Cardiac fibroblast (primary cell): ENCODE measurements around the gene DHX32.

Experiments
- DNase-seq, 2 donors: peaks; one replicate each; pipeline versions ENCODE4 v3.0.0 to v3.0.0-alpha.2; 2010; ENCODE audit warnings: low read depth in 2 of 2
- H3K4me3 ChIP-seq, 2 donors: replicated peaks in 1 of 2; 1 replicate in 1 of 2; 2 replicates in 1 of 2; pipeline ENCODE4 v1.5.1; 2011; ENCODE audit warnings: low read depth in 2 of 2, low read length in 2 of 2, mild to moderate bottlenecking in 2 of 2, moderate library complexity in 1 of 2
- CTCF ChIP-seq: IDR thresholded peaks from one replicate; pipeline ENCODE4 v1.5.1; 2011; ENCODE audit warnings: low read depth, mild to moderate bottlenecking, low read length, inconsistent platforms

The DHX32 gene

GRCh38 chr10:125828311-125828710 lies 52.8 kb downstream of the DHX32 start:
- no peak for TF ChIP-seq CTCF
- H3K4me3 ChIP-seq = no peak overlapping the region
- no peak for DNase-seq

- no peak for TF ChIP-seq CTCF
- DNase-seq = no peak
- H3K4me3 ChIP-seq = no peak overlapping the region
Observed at GRCh38 chr10:125827133-125827532, 54.0 kb downstream of the DHX32 start.

GRCh38 chr10:125824736-125825135 lies 56.4 kb downstream of the DHX32 start:
- peak overlapping the region in 1 of 2 donors; percentile 96 for H3K4me3 ChIP-seq
- DNase-seq = peak in 1 of 2 donors; percentile 39
- TF ChIP-seq CTCF = no peak

- TF ChIP-seq CTCF = no peak
- peak; percentile 4 to 12 for DNase-seq
- H3K4me3 ChIP-seq = peak overlapping the region; percentile 85 to 96
Observed at GRCh38 chr10:125823663-125824251, 57.3 kb downstream of the DHX32 start.

GRCh38 chr10:125822878-125823662 lies 58.0 kb downstream of the DHX32 start, which contains the start of the genes BCCIP and UROS:
Gene BCCIP (plus strand): TSS chr10:125823546. CDS start chr10:125823558, 12 bp downstream.
Gene UROS (minus strand): TSS chr10:125823258. CDS start chr10:125816499, 6,759 bp downstream.
- no peak for TF ChIP-seq CTCF
- DNase-seq = peak; percentile 93 to 94
- H3K4me3 ChIP-seq = peak within 1 kb of the TSS; percentile 85 to 96

- no peak overlapping the region for H3K4me3 ChIP-seq
- no peak for TF ChIP-seq CTCF
- DNase-seq = no peak
Observed at GRCh38 chr10:125820701-125821100, 60.4 kb downstream of the DHX32 start.
